HG02623 (cell line): Measurements from ENCODE around the gene UGT1A9.
"Not testable (repeated sequence)": the region's sequence is repeated elsewhere in the genome, so short reads cannot be mapped to it uniquely, and the experiment has no call there.

ENCODE experiments used
- ATAC-seq: cut with Tn5 transposase; IDR thresholded peaks from one replicate; pipeline ENCODE4 v1.9.1; 2021; ENCODE audit warnings: moderate library complexity; ENCODE audit not compliant: unreplicated experiment

Gene UGT1A9

GRCh38 chr2:233680361-233681045 is 8.8 kb downstream of the UGT1A9 start:
- no peak for ATAC-seq

GRCh38 chr2:233681521-233682099 is 9.9 kb downstream of the UGT1A9 start, which contains the start of gene UGT1A7:
Gene UGT1A7 (plus strand): TSS chr2:233681901. CDS start chr2:233681938, 37 bp downstream.
- no peak for ATAC-seq

GRCh38 chr2:233684640-233685039 is 12.9 kb downstream of the UGT1A9 start:
- no peak for ATAC-seq

- ATAC-seq = no peak
Observed at GRCh38 chr2:233686928-233687327, 15.2 kb downstream of the UGT1A9 start.

- ATAC-seq = no peak
Observed at GRCh38 chr2:233688341-233688740, 16.6 kb downstream of the UGT1A9 start.

- no peak for ATAC-seq
Observed at GRCh38 chr2:233689031-233689430, 17.3 kb downstream of the UGT1A9 start.

- ATAC-seq = no peak
Observed at GRCh38 chr2:233689501-233689900, 17.8 kb downstream of the UGT1A9 start.

GRCh38 chr2:233690444-233690843 is 18.7 kb downstream of the UGT1A9 start:
- no peak for ATAC-seq

GRCh38 chr2:233691443-233692433 is 20.0 kb downstream of the UGT1A9 start:
- ATAC-seq = no peak

GRCh38 chr2:233692648-233693047 is 20.9 kb downstream of the UGT1A9 start, which contains the start of gene UGT1A6:
Gene UGT1A6 (plus strand): TSS chr2:233692890. CDS start chr2:233693005, 115 bp downstream.
- no peak for ATAC-seq

- no peak for ATAC-seq
Observed at GRCh38 chr2:233693963-233694362, 22.3 kb downstream of the UGT1A9 start.

- ATAC-seq = no peak
Observed at GRCh38 chr2:233698740-233699139, 27.0 kb downstream of the UGT1A9 start.

- no peak for ATAC-seq
Observed at GRCh38 chr2:233699424-233700027, 27.8 kb downstream of the UGT1A9 start.

- no peak for ATAC-seq
Observed at GRCh38 chr2:233700028-233700635, 28.4 kb downstream of the UGT1A9 start.

GRCh38 chr2:233700842-233701241 is 29.1 kb downstream of the UGT1A9 start:
- not testable (repeated sequence) for ATAC-seq

GRCh38 chr2:233702238-233702637 is 30.5 kb downstream of the UGT1A9 start:
- ATAC-seq = no peak

- no peak for ATAC-seq
Observed at GRCh38 chr2:233705911-233706506, 34.3 kb downstream of the UGT1A9 start.

- no peak for ATAC-seq
Observed at GRCh38 chr2:233706720-233707119, 35.0 kb downstream of the UGT1A9 start.

- ATAC-seq = no peak
Observed at GRCh38 chr2:233707940-233708644, 36.4 kb downstream of the UGT1A9 start.
